PC-9 (cell line): ENCODE data around the gene SYTL5. TPM values are rescaled to one million over a fixed set of nuclear protein-coding genes. Genes with fewer than 3 reads are reported as not detected.

Experiments used
- BruUV-seq: library from RNA; stranded (reverse); fragments of 400-500 nt; replicated peaks from 2 replicates; lab custom pipeline; 2021; lab: Mats Ljungman, UMichigan
- CTCF ChIA-PET: fragments of 300-600 bp; sonication (Branson Sonifier 250); formaldehyde crosslinking; loops from one replicate; lab custom pipeline; 2022; ENCODE audit warnings: antibody characterized with exemption; lab: Charles Lee
- POLR2A ChIA-PET: fragments of 300-600 bp; sonication (Branson Sonifier 250); formaldehyde crosslinking; loops from one replicate; lab custom pipeline; 2022; ENCODE audit warnings: antibody characterized with exemption; ENCODE audit not compliant: unreplicated experiment; lab: Charles Lee
- DNase-seq, 2 experiments: peaks; one replicate each; pipeline versions ENCODE4 v3.0.0 to v3.0.0-alpha.2; 2015 to 2022; ENCODE audit warnings: mixed read lengths in 1 of 2
- H2AFZ ChIP-seq: fragments of 200-600 bp; sonication (generic); 2 replicates; pipeline ENCODE4 v1.8.1; 2017; ENCODE audit warnings: antibody characterized with exemption
- H3F3A ChIP-seq: fragments of 200-600 bp; sonication (generic); 2 replicates; pipeline ENCODE4 v1.8.1; 2017; ENCODE audit warnings: antibody characterized with exemption, mild to moderate bottlenecking, low read depth; ENCODE audit not compliant: insufficient read depth
- H3K27ac ChIP-seq: fragments of 200-600 bp; sonication (generic); 2 replicates; pipeline ENCODE4 v1.6.1; 2016; ENCODE audit warnings: mixed run types
- H3K27me3 ChIP-seq: fragments of 200-600 bp; sonication (generic); 2 replicates; pipeline ENCODE4 v1.6.1; 2016; ENCODE audit warnings: low read depth, mixed run types; ENCODE audit not compliant: insufficient read depth
- H3K36me3 ChIP-seq: fragments of 200-600 bp; sonication (generic); 2 replicates; pipeline ENCODE4 v1.6.1; 2016; ENCODE audit warnings: low read depth, mixed run types
- H3K4me1 ChIP-seq: fragments of 200-600 bp; sonication (generic); replicated peaks from 2 replicates; pipeline ENCODE4 v1.6.1; 2016; ENCODE audit warnings: mixed run types; ENCODE audit not compliant: insufficient read depth
- H3K4me2 ChIP-seq: fragments of 200-600 bp; sonication (generic); 2 replicates; pipeline ENCODE4 v1.6.1; 2017; ENCODE audit warnings: mixed run types
- H3K4me3 ChIP-seq: fragments of 200-600 bp; sonication (generic); 2 replicates; pipeline ENCODE4 v1.6.1; 2016; ENCODE audit warnings: mixed run types
- H3K79me2 ChIP-seq: fragments of 200-600 bp; sonication (generic); 2 replicates; pipeline ENCODE4 v1.6.1; 2017; ENCODE audit warnings: low read depth, mixed run types
- H3K9me2 ChIP-seq: fragments of 200-600 bp; sonication (generic); 2 replicates; pipeline ENCODE4 v1.8.1; 2017; ENCODE audit warnings: mild to moderate bottlenecking; ENCODE audit not compliant: insufficient read depth
- H3K9me3 ChIP-seq: fragments of 200-600 bp; sonication (generic); 2 replicates; pipeline ENCODE4 v1.8.1; 2016; ENCODE audit warnings: low read depth; ENCODE audit not compliant: insufficient read depth
- H4K20me1 ChIP-seq: fragments of 200-600 bp; sonication (generic); 2 replicates; pipeline ENCODE4 v1.8.1; 2017; ENCODE audit not compliant: insufficient read depth
- CTCF ChIP-seq: fragments of 200-600 bp; sonication (generic); conservative IDR thresholded peaks from 2 replicates; pipeline ENCODE4 v1.6.1; 2017; ENCODE audit warnings: mixed run types, antibody characterized with exemption, mild to moderate bottlenecking, moderate library complexity
- EZH2 ChIP-seq: fragments of 200-600 bp; sonication (generic); IDR thresholded peaks from 2 replicates; pipeline ENCODE4 v1.8.0; 2017; ENCODE audit warnings: antibody characterized with exemption, low read depth
- intact Hi-C: fragments of 100-400 bp; cut with micrococcal nuclease; formaldehyde crosslinking; loops from one replicate; pipeline ENCODE4 v1.10.0; 2022; ENCODE audit not compliant: unreplicated experiment
- total RNA-seq: library from RNA; stranded (reverse); gene quantifications from 2 replicates; pipeline ENCODE4 v1.2.3, GENCODE V29; 2021

SYTL5 gene
- total RNA-seq, 1 experiment from 2014 or later = not detected

GRCh38 chrX:37995428-37995827 is 10.9 kb upstream of the SYTL5 start:
- intact Hi-C loops = no loop called here
- Histone ChIP-seq H3K27me3 (no peaks in the 10 kb centered on the region), H3K4me2 (no peak overlapping the region), H3K9me2 (no peaks in the 10 kb centered on the region), H3K79me2 (no peaks in the 10 kb centered on the region), H3K4me1 (no peaks in the 10 kb centered on the region), H4K20me1 (no peaks in the 10 kb centered on the region), H2AFZ (no peak overlapping the region), H3K27ac (no peak overlapping the region), H3K9me3 (no peaks in the 10 kb centered on the region), H3F3A (no peaks in the 10 kb centered on the region), H3K4me3 (no peak overlapping the region), H3K36me3 (no peaks in the 10 kb centered on the region)
- ChIA-PET CTCF (no interaction called here), POLR2A (no interaction called here)
- no TSS peak for BruUV-seq
- DNase-seq = no peak
- TF ChIP-seq CTCF = no peak
- TF ChIP-seq EZH2 = no peak

- TF ChIP-seq CTCF (no peak), EZH2 (no peak)
- intact Hi-C loops = no loop called here
- POLR2A ChIA-PET = no interaction called here
These were observed 9.3 kb upstream of the SYTL5 start for GRCh38 chrX:37997096-37997495.

GRCh38 chrX:37998586-37999262 is 7.6 kb upstream of the SYTL5 start:
- CTCF ChIA-PET = no interaction called here
- Histone ChIP-seq H3K9me2 (no peaks in the 10 kb centered on the region), H3F3A (no peaks in the 10 kb centered on the region), H3K9me3 (no peaks in the 10 kb centered on the region), H3K4me3 (no peak overlapping the region), H3K27me3 (no peaks in the 10 kb centered on the region), H3K27ac (no peak overlapping the region), H3K79me2 (no peaks in the 10 kb centered on the region), H2AFZ (no peak overlapping the region), H4K20me1 (no peaks in the 10 kb centered on the region), H3K36me3 (no peaks in the 10 kb centered on the region), H3K4me2 (no peak overlapping the region), H3K4me1 (no peaks in the 10 kb centered on the region)
- intact Hi-C loops = no loop called here
- POLR2A ChIA-PET = no interaction called here
- no TSS peak for BruUV-seq
- DNase-seq = no peak
- TF ChIP-seq EZH2 (no peak), CTCF (no peak)

More at GRCh38 chrX:37997096-37997495, 9.3 kb upstream of the SYTL5 start:
- Histone ChIP-seq H3F3A (no peaks in the 10 kb centered on the region), H3K9me3 (no peaks in the 10 kb centered on the region), H3K27ac (no peak overlapping the region), H3K4me2 (no peak overlapping the region), H3K79me2 (no peaks in the 10 kb centered on the region), H3K4me3 (no peak overlapping the region), H3K4me1 (no peaks in the 10 kb centered on the region), H2AFZ (no peak overlapping the region), H3K36me3 (no peaks in the 10 kb centered on the region), H4K20me1 (no peaks in the 10 kb centered on the region), H3K27me3 (no peaks in the 10 kb centered on the region), H3K9me2 (no peaks in the 10 kb centered on the region)
- DNase-seq = no peak
- CTCF ChIA-PET = no interaction called here
- BruUV-seq = no TSS peak
